Neural cell (in vitro differentiated cells): Measurements from ENCODE around the gene DUSP22. TPM values are rescaled to one million over a fixed set of nuclear protein-coding genes. Genes with fewer than 3 reads are reported as not detected.

ENCODE experiments used
- H2AFZ ChIP-seq: fragments of 200-600, 300-800 bp; sonication (generic), shearing (Covaris generic); 2 replicates; pipeline ENCODE4 v1.6.0; 2014; ENCODE audit warnings: low read depth, mild to moderate bottlenecking, antibody characterized with exemption, low read length, moderate library complexity
- H3F3A ChIP-seq: fragments of 200-600 bp; shearing (Covaris generic); 2 replicates; pipeline ENCODE4 v1.6.1; 2016; ENCODE audit warnings: mild to moderate bottlenecking, moderate library complexity, mixed read lengths, antibody characterized with exemption, low read length; ENCODE audit not compliant: insufficient read depth, poor library complexity, severe bottlenecking
- H3K27ac ChIP-seq: fragments of 200-600, 300-800 bp; sonication (generic), shearing (Covaris generic); 2 replicates; pipeline ENCODE4 v1.5.1; 2014; ENCODE audit warnings: mild to moderate bottlenecking, low read length, moderate library complexity
- H3K27me3 ChIP-seq: fragments of 300-800, 200-600 bp; sonication (generic), shearing (Covaris generic); 2 replicates; pipeline ENCODE4 v1.6.0; 2014; ENCODE audit warnings: mild to moderate bottlenecking, low read depth, low read length, moderate library complexity; ENCODE audit not compliant: insufficient read depth
- H3K36me3 ChIP-seq: fragments of 300-800, 200-600 bp; sonication (generic), shearing (Covaris generic); 2 replicates; pipeline ENCODE4 v1.5.1; 2014; ENCODE audit warnings: mild to moderate bottlenecking, antibody characterized with exemption, low read length, moderate library complexity; ENCODE audit not compliant: insufficient read depth
- H3K4me2 ChIP-seq: fragments of 300-800, 200-600 bp; sonication (generic), shearing (Covaris generic); 2 replicates; pipeline ENCODE4 v1.6.0; 2014; ENCODE audit warnings: mild to moderate bottlenecking, low read length
- H3K4me3 ChIP-seq: fragments of 300-800, 200-600 bp; sonication (generic), shearing (Covaris generic); 2 replicates; pipeline ENCODE4 v1.5.1; 2014; ENCODE audit warnings: mild to moderate bottlenecking, low read length, moderate library complexity
- H3K79me2 ChIP-seq: fragments of 200-600 bp; shearing (Covaris generic); replicated peaks from 2 replicates; pipeline ENCODE4 v1.6.0; 2014; ENCODE audit warnings: mild to moderate bottlenecking, low read length, moderate library complexity; ENCODE audit not compliant: insufficient read depth
- H3K9ac ChIP-seq: fragments of 300-800, 200-600 bp; sonication (generic), shearing (Covaris generic); 2 replicates; pipeline ENCODE4 v1.6.1; 2016; ENCODE audit warnings: mild to moderate bottlenecking, low read length, mixed read lengths
- H3K9me2 ChIP-seq: fragments of 200-600 bp; shearing (Covaris generic); 2 replicates; pipeline ENCODE4 v1.6.1; 2016; ENCODE audit warnings: mild to moderate bottlenecking, low read length, mixed read lengths; ENCODE audit not compliant: insufficient read depth
- H3K9me3 ChIP-seq: fragments of 200-600, 300-800 bp; sonication (generic), shearing (Covaris generic); 2 replicates; pipeline ENCODE4 v1.6.1; 2016; ENCODE audit warnings: mild to moderate bottlenecking, mixed run types, low read length, moderate library complexity, mixed read lengths
- H4K20me1 ChIP-seq: fragments of 200-600 bp; shearing (Covaris generic); 2 replicates; pipeline ENCODE4 v1.6.1; 2016; ENCODE audit warnings: mild to moderate bottlenecking, mixed run types; ENCODE audit not compliant: insufficient read depth
- CTCF ChIP-seq: fragments of 450-650 bp; IDR thresholded peaks from 2 replicates; pipeline ENCODE4 v1.5.1; 2014; ENCODE audit warnings: antibody characterized with exemption, mild to moderate bottlenecking, moderate library complexity; ENCODE audit not compliant: poor library complexity, severe bottlenecking
- EP300 ChIP-seq: fragments of 450-650 bp; conservative IDR thresholded peaks from 2 replicates; pipeline ENCODE4 v1.6.1; 2014; ENCODE audit warnings: antibody characterized with exemption, mild to moderate bottlenecking, moderate library complexity; ENCODE audit not compliant: poor library complexity, severe bottlenecking
- EZH2 ChIP-seq: fragments of 200-600, 300-800 bp; shearing (Covaris generic), sonication (generic); IDR thresholded peaks from 2 replicates; pipeline ENCODE4 v1.6.1; 2014; ENCODE audit warnings: antibody characterized with exemption, low read length, borderline replicate concordance, mild to moderate bottlenecking; ENCODE audit not compliant: insufficient read depth, poor library complexity, severe bottlenecking
- MXI1 ChIP-seq: fragments of 450-650 bp; conservative IDR thresholded peaks from 2 replicates; pipeline ENCODE4 v1.6.1; 2014; ENCODE audit warnings: antibody characterized with exemption, mild to moderate bottlenecking; ENCODE audit not compliant: poor library complexity, severe bottlenecking
- POLR2AphosphoS5 ChIP-seq: IDR thresholded peaks from 2 replicates; pipeline ENCODE4 v1.6.1; 2012
- RAD21 ChIP-seq: fragments of 450-650 bp; conservative IDR thresholded peaks from 2 replicates; pipeline ENCODE4 v1.6.1; 2014; ENCODE audit warnings: antibody characterized with exemption, mild to moderate bottlenecking, moderate library complexity
- REST ChIP-seq: IDR thresholded peaks from 2 replicates; pipeline ENCODE4 v1.6.1; 2012; ENCODE audit warnings: borderline replicate concordance
- SMC3 ChIP-seq: fragments of 450-650 bp; conservative IDR thresholded peaks from 2 replicates; pipeline ENCODE4 v1.6.1; 2014; ENCODE audit warnings: antibody characterized with exemption, mild to moderate bottlenecking, moderate library complexity; ENCODE audit not compliant: poor library complexity
- TAF1 ChIP-seq: IDR thresholded peaks from 2 replicates; pipeline ENCODE4 v1.6.1; 2012; ENCODE audit warnings: low read depth
- polyA plus RNA-seq: library from polyadenylated mRNA; depleted of rRNA; stranded (reverse); fragments of >200 nt; gene quantifications from 2 replicates; pipeline ENCODE4 v1.2.3, GENCODE V29; 2014

The DUSP22 gene
- polyA plus RNA-seq, 1 donor from 2014 or later: 24.9 TPM

- H3K4me2 ChIP-seq: no peak overlapping the region
- H3K9ac ChIP-seq: no peak overlapping the region
- H2AFZ ChIP-seq: no peak overlapping the region
- no peaks in the 10 kb centered on the region for H3K9me2 ChIP-seq
- TF ChIP-seq TAF1: no peak
- TF ChIP-seq RAD21: no peak
- H3K9me3 ChIP-seq: no peaks in the 10 kb centered on the region
- no peaks in the 10 kb centered on the region for H4K20me1 ChIP-seq
- H3F3A ChIP-seq: no peaks in the 10 kb centered on the region
- no peaks in the 10 kb centered on the region for H3K36me3 ChIP-seq
- H3K27me3 ChIP-seq: no peaks in the 10 kb centered on the region
- no peaks in the 10 kb centered on the region for H3K79me2 ChIP-seq
- no peak overlapping the region for H3K27ac ChIP-seq
- no peak overlapping the region for H3K4me3 ChIP-seq
Measured at GRCh38 chr6:354631-355280, 62.5 kb downstream of the DUSP22 start.

- TF ChIP-seq REST: no peak
- Histone ChIP-seq H3K9ac (no peak overlapping the region), H3K4me2 (no peak overlapping the region), H3K27me3 (no peaks in the 10 kb centered on the region), H3K9me3 (no peaks in the 10 kb centered on the region), H4K20me1 (no peaks in the 10 kb centered on the region), H3F3A (no peaks in the 10 kb centered on the region), H3K36me3 (no peaks in the 10 kb centered on the region), H3K79me2 (no peaks in the 10 kb centered on the region), H3K4me3 (no peak overlapping the region), H2AFZ (no peak overlapping the region), H3K27ac (no peak overlapping the region), H3K9me2 (no peaks in the 10 kb centered on the region)
Measured at GRCh38 chr6:355373-356208, 63.3 kb downstream of the DUSP22 start.

GRCh38 chr6:356828-357251 lies 64.6 kb downstream of the DUSP22 start:
- H3K4me2 ChIP-seq: no peak overlapping the region
- H3K9me2 ChIP-seq: no peaks in the 10 kb centered on the region
- H3K36me3 ChIP-seq: no peaks in the 10 kb centered on the region
- no peaks in the 10 kb centered on the region for H4K20me1 ChIP-seq
- H3K4me3 ChIP-seq: no peak overlapping the region
- no peaks in the 10 kb centered on the region for H3K9me3 ChIP-seq
- H3K9ac ChIP-seq: no peak overlapping the region
- H3K27me3 ChIP-seq: no peaks in the 10 kb centered on the region
- TF ChIP-seq MXI1: no peak
- TF ChIP-seq EZH2: no peak
- TF ChIP-seq POLR2AphosphoS5: no peak
- TF ChIP-seq TAF1: no peak
- TF ChIP-seq EP300: no peak
- TF ChIP-seq RAD21: no peak
- TF ChIP-seq SMC3: no peak
- TF ChIP-seq CTCF: no peak
- no peak for TF ChIP-seq REST
- H3K79me2 ChIP-seq: no peaks in the 10 kb centered on the region
- H2AFZ ChIP-seq: no peak overlapping the region
- no peaks in the 10 kb centered on the region for H3F3A ChIP-seq
- no peak overlapping the region for H3K27ac ChIP-seq
